ENCODE measurements around the gene DENND1A.

The DENND1A gene

DNA sequence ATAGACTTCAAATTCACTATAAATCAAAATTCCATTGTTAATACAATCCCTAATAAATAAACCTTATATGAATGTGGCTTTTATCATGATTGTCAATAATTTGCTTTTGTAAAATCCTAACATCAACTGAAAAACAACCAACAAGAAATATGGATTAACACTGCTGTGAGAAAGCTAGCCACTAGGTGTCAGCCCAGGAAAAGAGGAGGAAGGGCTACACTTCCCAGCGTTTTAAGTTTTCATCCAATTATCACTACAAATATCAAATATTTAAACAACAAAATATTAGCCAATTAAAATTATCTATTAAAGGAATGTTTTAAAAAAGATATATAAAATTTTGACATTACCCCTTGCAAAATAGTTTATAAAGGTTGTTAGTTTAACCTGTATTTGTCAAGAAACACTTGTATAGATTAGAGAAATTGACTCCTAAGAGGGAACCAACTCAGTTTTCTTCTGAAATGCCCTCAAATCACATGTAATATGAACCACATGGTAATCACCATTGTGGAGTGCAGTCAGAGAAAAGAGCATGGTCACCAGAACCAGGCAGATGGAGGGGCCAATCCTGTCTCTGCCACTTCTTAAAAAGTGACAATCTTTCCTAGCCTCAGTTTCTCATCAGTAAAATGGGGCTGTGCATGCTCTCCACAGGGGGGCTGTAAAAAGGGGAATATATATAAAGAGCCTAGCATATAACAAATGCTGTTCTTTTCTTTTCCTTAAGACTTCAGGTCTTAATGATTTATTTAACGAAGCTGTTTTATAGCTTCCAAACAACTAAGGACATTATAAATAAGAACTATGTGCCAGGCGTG, 385.7 kb downstream of the DENND1A start:
- DNase-seq = peak in 2 of 56 donors; percentile 12 to 42

DNA sequence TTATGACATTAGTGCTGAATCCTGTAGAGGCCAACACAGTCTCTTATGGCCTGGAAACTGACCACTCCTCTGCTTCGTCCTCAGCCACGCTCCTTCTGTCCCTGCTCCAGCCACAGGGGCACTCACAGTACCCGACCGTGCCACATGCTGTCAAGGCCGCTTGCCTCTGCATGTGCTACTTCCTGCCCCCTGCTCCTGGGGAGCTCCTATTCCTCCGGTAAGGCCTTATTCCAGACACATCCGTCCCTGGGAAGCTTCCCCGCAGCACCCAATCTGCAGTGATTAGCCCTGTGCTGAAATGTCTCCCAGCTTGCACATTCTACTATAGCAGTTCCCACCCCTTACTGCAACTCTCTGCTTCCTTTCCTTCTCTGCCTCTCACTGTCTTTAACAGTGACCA, 386.4 kb downstream of the DENND1A start:
- no peak for DNase-seq

DNA sequence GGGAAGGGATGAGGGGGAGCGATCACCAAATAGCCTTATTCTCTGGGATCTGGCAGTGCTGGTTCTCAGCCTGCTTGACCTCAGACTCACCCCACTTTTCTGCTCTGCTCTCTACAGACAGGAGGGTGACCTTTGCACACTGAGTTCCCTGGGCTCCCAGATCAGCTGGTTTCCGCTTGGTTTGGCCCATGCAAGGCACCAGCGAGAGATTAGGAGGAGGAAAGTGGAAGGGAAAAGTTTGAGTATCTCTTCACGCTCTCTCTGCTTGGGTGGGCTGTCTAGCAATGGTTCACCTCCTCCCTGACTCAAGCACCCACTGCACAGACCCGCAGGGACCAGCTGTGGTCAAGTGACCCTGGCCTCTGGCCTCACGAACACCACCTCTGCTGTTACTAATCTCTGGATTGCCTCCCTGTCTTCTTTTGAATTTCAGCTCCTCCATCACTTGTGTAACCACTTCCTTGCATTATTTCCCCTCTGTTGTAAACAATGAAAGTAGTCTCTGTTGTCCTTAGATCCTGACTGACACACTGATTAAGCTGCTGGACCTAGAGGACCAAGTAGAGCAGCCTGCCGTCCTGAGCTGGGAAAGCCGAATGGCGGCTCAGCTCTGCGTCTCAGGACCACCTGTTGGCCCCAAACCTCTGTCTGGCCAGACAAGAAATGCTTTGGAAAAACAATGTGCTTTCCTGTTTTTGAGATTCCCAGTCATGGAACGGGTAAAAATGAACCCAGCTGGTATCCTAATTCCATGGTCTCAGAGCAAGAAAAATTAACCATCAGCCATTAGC, 387.3 kb downstream of the DENND1A start:
- no peak for DNase-seq

DNA sequence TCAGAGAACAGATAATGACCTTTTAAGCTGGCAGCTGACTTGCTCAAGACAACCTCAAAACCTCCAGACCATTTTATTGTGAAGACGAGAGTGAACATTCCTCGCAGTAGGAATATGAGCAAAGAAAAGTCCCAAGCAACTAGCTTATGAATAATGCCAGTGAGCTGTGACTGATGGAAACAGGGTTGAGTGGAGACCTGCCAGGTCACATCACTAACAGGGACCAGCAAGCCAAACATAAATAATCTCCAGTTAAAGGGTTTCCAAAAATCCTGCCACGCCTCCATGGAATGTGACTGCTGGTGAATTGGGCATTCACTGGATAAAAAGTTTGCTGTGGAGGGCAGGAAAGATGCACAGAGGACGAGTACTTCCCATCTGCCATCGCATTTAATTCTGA, 388.5 kb downstream of the DENND1A start:
- no peak for DNase-seq

DNA sequence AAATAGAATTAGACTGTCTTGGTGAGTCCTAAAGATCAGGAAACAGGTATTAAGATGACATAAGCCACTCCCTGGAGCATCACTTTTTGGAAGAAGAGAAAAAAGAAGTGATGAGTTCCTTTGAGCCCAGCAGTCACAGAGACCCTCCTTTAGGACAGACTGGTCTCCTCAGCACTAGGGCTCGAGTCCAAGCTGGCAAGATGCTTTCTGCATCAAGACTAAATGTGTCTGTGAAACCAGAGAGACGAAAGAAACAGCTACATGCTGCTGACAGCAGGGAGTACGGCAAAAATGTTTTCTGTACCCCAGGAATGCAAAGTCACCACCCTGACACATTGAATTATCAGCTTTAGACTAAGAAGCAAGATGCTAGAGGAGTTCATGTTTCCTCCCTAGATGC, 389.5 kb downstream of the DENND1A start:
- DNase-seq = no peak

DNA sequence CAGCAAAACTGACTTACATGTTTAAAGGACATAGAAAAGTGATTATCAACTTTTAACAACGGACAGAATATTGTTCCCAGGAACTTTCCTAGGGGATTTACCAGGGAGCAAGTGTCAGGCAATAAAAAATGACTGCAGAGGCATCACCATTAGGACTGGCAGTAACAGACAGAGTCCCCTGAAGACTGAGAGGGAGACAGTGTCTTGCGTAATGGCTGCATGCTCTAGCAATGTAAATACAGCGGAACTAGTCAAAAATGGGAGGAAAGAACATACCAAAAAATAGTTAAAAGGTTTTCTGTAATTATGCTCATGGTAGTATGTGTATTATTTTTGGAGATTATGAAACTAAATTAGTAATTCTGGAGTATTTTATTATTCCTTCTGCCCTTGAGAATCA, 392.1 kb downstream of the DENND1A start:
- DNase-seq = no peak

DNA sequence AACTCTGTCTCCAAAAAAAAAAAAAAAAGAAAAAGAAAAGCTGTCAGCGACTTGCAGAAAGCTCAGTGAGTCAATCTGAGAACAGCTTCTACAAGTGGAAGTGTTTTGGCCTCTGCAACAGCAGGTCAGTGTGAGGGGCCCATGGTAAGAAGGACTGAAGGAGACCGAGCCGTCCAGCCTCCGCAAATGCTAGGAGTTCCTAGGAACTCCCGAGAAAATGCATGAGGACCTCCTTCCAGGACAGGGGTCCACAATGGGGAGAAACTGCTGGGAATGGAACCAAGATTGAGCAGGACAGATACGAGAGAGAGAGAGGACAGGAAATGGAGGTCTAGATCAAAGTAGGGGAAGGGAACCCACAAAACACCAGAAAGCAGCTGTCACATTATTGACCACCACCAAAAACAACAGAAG, 393.5 kb downstream of the DENND1A start:
- no peak for DNase-seq

DNA sequence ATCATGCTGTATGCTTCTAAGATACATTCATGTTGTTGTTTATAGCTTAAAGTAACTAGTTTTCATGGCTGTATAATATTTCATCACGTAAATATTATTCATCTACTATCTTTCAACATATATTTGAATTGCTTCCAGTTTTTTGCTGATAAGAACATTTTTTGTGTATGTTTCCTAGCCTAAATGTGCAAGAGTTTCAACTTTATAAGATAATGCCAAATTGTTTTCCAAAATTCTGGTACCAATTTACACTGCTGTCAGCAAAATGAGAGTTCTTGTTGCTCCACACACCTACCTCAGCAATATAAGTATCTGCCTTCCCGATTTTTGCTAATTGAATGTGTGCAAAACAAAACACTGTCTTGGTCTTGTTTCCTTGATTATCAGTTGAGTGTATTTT, 395.6 kb downstream of the DENND1A start:
- no peak for DNase-seq

DNA sequence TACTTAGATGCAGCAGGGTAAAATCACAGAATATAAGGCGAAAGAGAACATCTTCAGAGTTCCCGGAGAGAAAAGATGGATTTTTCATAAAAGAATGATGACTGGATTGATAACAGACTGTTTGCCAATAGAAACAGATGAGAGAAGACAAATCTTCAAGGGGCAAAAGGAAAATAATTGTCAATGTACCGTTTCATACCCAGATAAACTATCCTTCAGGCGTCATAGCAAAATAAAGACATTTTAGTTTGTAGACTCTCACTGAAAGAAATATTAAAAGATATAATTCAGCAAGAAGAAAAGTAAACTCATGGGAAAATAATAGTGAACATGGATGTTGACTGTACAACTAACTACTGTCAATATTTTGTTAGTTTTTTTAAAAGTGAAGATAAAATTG, 399.7 kb downstream of the DENND1A start:
- no peak for DNase-seq

DNA sequence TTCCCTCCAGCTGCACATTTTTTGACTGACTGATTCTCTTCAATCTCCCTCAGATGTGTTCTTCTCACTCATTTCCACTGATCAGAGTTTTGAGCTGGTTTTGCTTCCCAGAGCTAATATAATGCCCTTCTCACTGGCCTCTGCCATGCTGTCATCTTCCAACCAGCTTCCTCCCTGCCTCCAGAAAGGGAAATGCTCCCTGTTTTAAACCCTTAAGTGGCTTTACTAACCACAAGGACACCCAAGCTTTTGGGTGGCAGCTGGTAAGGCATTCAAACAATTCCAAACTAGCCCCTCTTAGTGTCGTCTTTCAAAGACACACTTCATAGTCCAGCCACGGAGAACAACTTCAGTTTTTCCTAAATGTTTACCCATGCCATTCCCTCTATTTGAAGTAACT, 401.4 kb downstream of the DENND1A start:
- no peak for DNase-seq

DNA sequence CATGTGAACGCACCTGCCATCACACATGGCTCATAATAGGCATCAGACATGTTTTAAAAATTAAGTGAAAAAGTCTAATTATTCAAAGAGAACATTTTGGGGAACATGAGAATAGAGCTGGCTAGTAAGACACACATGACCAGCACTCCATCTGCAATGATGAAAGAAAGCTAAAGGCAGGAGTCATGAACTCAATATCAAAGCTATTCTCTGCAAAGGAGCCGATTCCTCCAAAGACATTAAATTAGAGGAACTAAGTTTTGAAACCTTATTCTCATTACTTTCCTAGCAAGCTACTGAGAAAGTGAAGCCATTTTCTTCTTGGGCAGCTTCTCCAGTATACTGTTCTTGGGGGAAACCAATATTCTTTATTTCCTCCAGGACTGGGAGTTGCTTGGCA, 401.9 kb downstream of the DENND1A start:
- DNase-seq = no peak

DNA sequence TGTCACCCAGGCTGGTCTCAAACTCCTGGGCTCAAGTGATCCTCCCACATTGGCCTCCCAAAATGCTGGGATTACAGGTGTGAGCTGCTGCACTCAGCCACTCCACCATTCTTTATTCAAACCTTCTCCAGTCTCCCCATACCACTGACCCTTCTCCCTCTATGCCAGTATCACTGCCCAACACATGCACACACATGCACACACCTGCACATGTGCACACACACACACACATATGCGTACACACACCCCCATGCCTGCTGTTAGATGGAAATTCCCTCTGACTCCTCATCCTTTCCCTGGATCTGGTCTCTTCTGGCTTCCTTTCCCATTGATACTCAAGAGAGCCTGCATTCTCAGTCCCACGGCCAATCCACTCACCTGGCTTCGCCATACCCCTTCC, 404.0 kb downstream of the DENND1A start:
- no peak for DNase-seq

DNA sequence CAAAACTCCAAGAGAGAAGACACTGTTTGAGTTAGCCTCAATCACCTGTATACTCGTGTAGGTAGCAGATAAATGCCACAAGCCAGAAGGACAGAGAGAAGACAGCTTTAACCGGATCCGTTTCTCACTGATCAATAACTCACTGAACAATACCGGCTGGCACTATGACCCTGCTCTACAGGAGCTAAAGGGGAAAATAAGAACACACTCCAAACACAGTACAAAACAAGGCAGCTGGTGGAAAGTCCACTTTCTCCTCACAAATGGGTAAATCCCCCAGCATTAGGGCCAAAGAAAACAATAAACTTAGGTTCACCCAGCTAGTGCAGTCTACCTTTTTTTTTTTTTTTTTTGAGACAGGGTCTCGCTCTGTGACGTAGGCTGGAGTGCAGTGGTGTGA, 404.5 kb downstream of the DENND1A start:
- DNase-seq = no peak

DNA sequence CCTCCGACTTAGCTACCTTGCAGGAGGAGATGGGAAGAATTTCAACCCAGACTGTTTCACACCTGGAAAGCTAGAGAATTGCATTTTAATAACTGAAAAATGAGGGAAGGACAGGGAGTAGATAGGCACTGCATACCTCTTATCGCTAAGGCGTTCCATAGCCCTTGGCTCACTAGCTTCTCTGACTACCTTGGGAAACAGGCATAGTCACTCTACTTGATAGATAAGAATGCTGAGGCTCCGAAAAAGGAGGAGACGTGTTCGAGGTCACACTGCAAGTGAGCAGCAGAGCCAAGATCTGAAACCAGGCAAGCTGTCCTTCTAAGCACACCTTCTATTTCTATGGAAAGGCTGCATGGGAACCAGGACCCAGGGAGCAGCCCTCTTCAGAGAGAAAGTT, 405.1 kb downstream of the DENND1A start:
- DNase-seq = no peak

DNA sequence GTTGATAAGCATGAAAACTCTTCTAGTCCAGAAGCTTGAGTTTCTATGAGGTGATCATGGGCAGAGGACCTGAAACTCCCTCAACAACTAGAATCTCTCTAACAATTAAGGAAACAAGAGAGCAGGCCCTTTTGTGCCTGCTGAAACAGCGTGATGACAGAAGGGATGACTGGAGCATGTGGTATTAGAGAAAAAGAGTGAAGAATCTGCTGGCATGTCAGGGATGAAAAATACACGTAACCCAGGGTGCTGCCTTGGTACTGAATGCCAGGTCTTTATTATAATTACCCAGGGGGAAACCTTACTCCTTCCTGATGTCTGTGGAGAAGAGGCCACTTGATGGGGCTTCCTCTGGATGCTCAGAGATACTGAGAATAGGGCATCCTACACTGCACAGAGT, 406.1 kb downstream of the DENND1A start:
- no peak for DNase-seq

DNA sequence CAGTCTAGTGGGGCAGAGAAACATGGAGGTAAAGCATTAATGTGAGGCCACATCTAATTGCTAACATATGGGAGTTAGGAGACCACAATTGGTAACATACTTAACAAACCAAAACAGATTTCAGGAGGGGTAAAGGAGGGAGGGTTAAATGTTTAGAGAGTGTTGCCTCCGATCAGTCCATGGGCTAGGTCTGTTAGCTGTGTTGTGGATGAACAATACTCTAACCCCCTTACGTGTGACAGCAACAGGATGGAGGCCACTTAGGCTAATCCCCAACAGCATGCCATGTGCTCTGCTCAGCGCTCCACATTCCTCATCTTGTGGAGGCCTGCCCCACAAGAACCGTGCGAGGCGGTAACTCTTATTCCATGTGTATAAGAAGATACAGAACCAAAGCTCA, 406.9 kb downstream of the DENND1A start:
- no peak for DNase-seq

DNA sequence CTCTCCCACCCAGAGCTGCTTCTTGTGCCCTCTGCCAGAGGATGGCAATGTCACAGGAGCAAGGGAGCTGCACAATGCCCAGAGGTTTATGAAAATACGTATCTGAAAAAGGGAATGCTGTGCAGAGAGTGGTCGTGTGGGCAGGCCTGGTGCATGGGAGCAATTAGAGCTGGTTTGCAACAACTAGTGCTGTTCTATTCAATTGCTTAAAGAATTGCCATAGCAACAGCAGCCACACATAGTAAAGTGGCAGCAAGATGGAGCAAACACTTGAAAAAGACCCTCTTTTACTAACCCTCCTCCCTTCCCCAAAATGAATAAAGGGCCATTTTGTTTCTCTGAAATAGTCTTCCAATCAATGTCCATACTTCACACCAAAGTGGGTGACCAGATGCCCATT, 407.7 kb downstream of the DENND1A start:
- peak in 2 of 56 donors; percentile 2 to 8 for DNase-seq

DNA sequence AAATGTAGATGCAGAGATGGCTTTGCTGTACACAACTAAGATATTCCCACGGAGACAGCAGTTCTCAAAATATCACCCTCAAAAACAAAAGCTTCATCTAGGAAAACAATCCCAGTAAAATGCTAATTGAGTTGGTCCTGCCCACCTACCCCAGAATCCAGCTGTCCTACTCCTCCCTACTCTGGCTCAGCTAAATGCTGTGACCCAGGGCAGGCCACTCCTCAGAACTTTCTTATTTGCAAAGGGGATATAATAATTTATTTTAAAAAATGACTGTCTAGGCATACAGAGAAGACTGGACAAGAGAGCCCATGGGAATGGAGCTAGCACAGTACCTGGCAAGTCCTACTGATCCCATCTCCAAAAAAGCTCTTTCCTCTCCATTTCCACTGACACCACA, 411.6 kb downstream of the DENND1A start:
- DNase-seq = no peak

DNA sequence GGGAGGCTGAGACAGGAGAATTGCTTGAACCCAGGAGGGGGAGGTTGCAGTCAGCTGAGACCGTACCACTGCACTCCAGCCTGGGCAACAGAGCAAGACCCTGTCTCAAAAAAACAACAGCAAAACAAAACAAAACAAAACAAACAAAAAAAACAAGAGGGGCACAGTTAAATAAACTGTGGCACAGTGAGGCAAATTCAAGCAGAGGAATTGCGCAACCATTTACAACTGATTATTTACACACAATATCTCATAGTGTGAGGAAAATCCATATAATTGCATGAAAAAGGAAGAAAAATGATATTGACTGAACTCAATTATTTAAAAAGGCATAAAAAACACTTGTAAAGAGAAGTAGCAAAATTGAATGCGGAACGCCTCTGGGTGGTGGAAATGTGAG, 412.4 kb downstream of the DENND1A start:
- no peak for DNase-seq

DNA sequence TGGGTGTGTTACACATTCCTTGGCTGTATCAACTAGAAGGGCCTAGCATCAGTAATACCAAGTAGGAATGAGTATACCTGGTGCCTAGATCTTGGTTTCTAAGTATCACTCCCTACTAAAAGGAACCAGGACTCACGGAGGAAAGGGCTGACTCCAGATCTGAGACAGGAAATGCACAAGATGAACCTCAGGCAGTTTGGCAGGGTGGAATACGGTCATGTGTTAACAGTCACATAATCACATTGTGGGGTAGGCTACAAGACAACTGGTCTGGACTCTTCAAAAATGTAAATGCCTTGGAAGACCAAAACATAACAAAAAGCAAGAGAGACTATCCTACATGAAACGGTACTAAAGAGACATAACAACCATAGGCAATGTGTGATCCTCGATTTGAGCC, 415.2 kb downstream of the DENND1A start:
- DNase-seq = no peak

DNA sequence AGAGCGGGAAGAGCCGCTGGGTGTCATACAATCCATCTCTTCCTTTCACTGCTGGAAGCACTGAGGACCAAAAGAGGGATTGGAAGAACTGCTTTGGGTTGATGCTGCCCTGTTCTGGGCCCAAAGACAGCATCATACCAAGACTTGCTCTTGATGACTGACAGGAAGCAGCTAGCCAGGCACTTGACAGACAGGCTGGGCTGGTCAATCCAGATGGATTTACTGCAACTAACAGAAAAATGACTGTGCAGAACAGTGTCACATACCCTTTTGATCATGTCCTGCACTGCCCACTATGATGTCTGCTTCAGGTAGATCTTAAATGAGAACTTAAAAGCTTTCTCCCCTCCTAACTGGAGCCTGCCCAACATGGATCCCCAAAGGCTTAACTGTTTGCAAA, 416.4 kb downstream of the DENND1A start:
- no peak for DNase-seq

DNA sequence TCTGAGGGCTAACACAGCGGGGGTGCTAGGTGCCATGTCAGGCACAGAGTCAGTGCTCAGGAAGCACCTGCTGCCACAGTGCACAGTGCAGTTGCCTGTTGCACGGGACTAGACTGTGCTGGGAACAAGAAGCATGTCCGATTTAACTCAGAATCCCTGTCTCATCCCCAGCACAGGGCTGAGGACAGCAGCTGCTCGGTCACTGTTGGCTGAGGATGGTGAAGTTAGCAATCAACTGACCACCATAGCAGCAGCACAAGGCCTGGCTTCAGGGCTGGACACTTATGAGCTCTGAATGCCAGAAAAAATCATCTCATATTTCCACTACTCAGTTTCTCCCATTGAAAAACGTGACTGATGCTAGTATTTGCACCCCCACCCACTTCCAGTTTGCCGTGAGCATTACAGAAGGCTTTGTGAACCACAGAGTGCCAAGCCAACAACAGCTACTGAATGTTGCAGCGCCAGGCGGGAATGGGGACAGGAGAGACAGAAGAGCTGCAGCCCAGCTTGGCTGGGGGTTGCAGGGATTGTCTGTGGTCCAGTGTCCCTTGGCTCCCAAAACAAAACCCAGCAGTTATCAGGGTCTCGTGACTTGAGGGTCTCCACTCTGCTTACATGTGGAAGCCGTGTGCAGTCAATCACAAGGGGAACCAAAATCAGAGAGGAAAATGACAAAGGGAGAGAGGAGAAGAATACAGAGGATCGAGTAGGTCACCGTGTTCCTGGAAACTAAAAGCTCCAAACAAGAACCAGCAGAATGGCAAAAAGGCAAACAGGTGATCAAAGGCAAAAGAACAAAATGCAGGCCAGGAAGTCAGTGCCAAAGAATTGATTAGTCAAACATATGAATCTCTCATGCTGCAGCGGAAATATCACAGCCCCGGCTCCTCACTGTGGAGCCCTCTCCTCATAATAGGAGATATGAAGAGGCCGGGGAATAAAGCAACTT, 418.3 kb downstream of the DENND1A start:
- peak in 16 of 56 donors; percentile 2 to 56 (median 25) for DNase-seq

Data from amygdala (tissue), 56 donors.